Posterior cingulate gyrus (tissue), 11 donors: ENCODE measurements around the gene ATM.

Experiments used
- DNase-seq, 10 donors: peaks; one replicate each; pipeline versions ENCODE4 v3.0.0 to v3.0.0-alpha.2; 2020 to 2021; ENCODE audit warnings: mixed read lengths in 3 of 10
- intact Hi-C: fragments of 100-400 bp; cut with DNase I; formaldehyde crosslinking; loops from one replicate; pipeline ENCODE4 v1.15.1; 2023

The ATM gene, protein sequence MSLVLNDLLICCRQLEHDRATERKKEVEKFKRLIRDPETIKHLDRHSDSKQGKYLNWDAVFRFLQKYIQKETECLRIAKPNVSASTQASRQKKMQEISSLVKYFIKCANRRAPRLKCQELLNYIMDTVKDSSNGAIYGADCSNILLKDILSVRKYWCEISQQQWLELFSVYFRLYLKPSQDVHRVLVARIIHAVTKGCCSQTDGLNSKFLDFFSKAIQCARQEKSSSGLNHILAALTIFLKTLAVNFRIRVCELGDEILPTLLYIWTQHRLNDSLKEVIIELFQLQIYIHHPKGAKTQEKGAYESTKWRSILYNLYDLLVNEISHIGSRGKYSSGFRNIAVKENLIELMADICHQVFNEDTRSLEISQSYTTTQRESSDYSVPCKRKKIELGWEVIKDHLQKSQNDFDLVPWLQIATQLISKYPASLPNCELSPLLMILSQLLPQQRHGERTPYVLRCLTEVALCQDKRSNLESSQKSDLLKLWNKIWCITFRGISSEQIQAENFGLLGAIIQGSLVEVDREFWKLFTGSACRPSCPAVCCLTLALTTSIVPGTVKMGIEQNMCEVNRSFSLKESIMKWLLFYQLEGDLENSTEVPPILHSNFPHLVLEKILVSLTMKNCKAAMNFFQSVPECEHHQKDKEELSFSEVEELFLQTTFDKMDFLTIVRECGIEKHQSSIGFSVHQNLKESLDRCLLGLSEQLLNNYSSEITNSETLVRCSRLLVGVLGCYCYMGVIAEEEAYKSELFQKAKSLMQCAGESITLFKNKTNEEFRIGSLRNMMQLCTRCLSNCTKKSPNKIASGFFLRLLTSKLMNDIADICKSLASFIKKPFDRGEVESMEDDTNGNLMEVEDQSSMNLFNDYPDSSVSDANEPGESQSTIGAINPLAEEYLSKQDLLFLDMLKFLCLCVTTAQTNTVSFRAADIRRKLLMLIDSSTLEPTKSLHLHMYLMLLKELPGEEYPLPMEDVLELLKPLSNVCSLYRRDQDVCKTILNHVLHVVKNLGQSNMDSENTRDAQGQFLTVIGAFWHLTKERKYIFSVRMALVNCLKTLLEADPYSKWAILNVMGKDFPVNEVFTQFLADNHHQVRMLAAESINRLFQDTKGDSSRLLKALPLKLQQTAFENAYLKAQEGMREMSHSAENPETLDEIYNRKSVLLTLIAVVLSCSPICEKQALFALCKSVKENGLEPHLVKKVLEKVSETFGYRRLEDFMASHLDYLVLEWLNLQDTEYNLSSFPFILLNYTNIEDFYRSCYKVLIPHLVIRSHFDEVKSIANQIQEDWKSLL (N-terminal part only)

GRCh38 chr11:108222574-108223347, at the start of gene ATM, which contains the start of gene NPAT:
TSS of gene ATM (plus strand) at chr11:108223067. CDS start at chr11:108227625, 4,558 bp downstream.
TSS of gene NPAT (minus strand) at chr11:108222638. CDS start at chr11:108222536, 102 bp downstream.
- DNase-seq = peak; percentile 99 to 100 (median 99)
- intact Hi-C loops = loop anchor here (5.0 kb wide), 3 partner anchors 100 to 440 kb away; partner anchors contain the start of gene ACAT1

DNA sequence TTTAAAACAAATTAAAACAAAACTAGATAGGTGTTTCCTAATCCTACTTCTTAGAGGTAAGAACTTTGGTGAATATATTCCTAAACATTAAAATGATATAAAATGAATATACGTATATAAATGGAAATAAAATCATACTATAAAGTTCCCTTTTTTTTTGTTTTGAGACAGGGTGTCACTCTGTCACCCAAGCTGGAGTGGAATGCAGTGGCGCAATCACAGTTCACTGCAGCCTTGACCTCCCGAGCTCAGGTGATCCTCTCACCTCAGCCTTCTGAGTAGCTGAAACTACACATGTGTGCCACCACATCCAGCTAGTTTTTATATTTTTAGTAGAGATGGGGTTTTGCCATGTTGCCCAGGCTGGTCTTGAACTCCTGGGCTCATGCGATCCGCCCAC, 45.3 kb upstream of the ATM start:
- intact Hi-C loops = no loop called here

GRCh38 chr11:108193725-108194124, 29.1 kb upstream of the ATM start:
- DNase-seq = no peak
- intact Hi-C loops = no loop called here

More for the DNA sequence above, 45.3 kb upstream of the ATM start:
- DNase-seq = no peak

GRCh38 chr11:108196901-108197300, 26.0 kb upstream of the ATM start:
- intact Hi-C loops = no loop called here
- DNase-seq = no peak

DNA sequence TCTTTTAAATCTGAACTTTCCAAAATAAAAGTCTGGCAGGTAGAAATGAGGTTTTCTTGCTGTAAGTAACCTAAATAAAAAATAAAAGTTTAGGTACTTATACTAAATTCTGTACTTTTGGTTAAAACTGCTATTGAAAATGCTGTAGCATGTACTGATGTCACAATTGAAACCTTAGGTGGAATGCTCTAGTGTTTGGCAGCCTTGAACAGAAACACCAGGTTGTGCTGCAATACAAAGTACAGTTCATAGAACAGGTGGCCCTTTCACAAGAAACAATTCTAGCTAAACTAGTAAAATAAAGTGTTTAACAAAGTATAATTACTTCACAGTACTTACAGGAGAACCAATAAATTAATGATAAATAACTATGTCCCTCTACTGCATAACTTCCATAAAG, 25.5 kb upstream of the ATM start:
- intact Hi-C loops = no loop called here
- DNase-seq = no peak

- intact Hi-C loops = no loop called here
- no peak for DNase-seq
These were observed 24.0 kb upstream of the ATM start for GRCh38 chr11:108198833-108199232.

GRCh38 chr11:108199446-108200321, 23.2 kb upstream of the ATM start:
- intact Hi-C loops = no loop called here
- no peak for DNase-seq

- no peak for DNase-seq
- intact Hi-C loops = no loop called here
These were observed 19.8 kb upstream of the ATM start for GRCh38 chr11:108203075-108203474.

GRCh38 chr11:108204376-108204775, 18.5 kb upstream of the ATM start:
- intact Hi-C loops = no loop called here

GRCh38 chr11:108204929-108205499, 17.9 kb upstream of the ATM start:
- intact Hi-C loops = no loop called here
- no peak for DNase-seq

More at GRCh38 chr11:108204376-108204775, 18.5 kb upstream of the ATM start:
- DNase-seq = no peak

- DNase-seq = no peak
- intact Hi-C loops = no loop called here
These were observed 16.7 kb upstream of the ATM start for GRCh38 chr11:108206171-108206570.

DNA sequence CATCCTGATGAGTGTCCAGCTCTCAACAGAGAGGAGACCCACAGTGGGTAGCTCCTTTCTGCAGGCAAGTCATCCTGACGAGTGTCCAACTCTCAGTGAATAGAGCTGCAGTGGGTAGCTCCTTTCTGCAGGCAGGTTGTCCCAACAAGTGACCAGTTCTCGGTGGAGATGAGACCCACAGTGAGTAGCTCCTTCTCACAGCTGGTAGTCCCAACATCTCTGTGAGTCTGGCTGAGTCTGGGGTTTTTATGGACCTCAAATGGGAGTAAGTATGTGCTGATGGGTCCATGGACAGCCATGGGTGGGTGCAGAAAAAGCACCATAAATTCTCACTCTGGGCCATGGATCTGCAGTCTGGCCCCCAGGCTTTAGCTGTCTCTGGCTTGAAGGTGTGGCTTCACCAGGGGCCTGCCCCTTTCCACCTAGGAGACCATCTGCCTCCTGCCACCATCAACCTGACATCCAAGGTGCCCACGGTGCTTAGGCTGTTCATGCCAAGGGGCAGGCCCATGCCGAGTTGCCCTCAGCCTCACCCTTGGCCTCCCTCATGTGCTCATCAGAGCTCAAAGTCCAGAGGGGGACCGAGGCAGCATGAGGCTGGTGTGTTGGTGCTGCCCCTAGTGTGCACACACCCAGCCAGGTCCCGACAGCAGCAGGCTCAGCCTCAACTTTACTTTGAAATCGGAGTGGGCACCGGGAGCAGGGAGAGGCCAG, 15.7 kb upstream of the ATM start:
- no peak for DNase-seq
- intact Hi-C loops = no loop called here

- no peak for DNase-seq
- intact Hi-C loops = no loop called here
These were observed 15.2 kb upstream of the ATM start for GRCh38 chr11:108207683-108208060.

GRCh38 chr11:108210441-108210840, 12.4 kb upstream of the ATM start:
- DNase-seq = no peak
- intact Hi-C loops = no loop called here

DNA sequence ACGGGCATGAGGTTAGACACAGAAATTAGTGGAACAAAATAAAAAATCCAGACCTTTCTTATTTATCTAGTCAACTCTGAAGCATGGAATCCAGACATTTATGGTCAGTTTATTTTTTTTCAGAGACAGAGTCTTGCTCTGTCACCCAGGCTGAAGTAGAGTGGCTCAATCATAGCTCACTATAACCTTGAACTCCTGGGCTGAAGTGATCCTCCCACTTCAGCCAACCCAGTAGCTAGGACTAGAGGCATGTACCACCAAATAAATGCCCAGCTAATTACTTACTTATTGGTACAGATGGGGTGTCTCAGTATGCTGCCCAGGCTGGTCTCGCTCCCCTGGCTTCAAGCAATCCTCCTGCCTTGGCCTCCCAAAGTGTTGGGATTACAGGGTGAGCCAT, 9.1 kb upstream of the ATM start:
- DNase-seq = no peak
- intact Hi-C loops = no loop called here

DNA sequence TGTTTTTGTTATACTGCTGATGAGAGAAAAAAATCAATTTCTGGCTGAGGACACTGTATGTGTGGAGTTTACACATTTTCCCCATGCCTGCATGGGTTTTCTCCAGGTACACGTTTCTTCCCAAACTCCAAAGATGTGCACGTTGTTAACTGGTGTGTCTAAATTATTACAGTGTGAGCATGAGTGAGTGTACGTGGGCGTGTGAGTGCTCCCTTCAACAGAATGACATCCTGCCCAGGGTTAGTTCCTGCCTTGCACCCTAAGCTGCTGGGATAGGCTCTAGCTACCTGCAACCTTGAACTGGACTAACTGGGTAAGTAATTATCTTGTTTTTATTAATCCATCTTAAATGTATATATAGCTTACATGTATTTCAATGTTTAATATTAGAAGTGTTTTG, 5.9 kb upstream of the ATM start:
- intact Hi-C loops = no loop called here
- DNase-seq = no peak

GRCh38 chr11:108218455-108218854, 4.4 kb upstream of the ATM start:
- intact Hi-C loops = no loop called here

More at GRCh38 chr11:108218455-108218854, 4.4 kb upstream of the ATM start:
- DNase-seq = no peak
